Left lobe of liver (tissue), 2 donors: ENCODE results near the gene SLIT2. TPM values are rescaled to one million over a fixed set of nuclear protein-coding genes. Genes with fewer than 3 reads are reported as not detected.

Experiments
- ATAC-seq: fragments of 200-7000 bp; cut with Tn5 transposase; one replicate; pipeline ENCODE4 v1.9.1; 2020; ENCODE audit warnings: mild to moderate bottlenecking, moderate library complexity
- DNase-seq: peaks from one replicate; pipeline ENCODE4 v3.0.0-alpha.2; 2020; ENCODE audit warnings: low spot score
- total RNA-seq: library from RNA; stranded (reverse); gene quantifications from one replicate; pipeline ENCODE4 v1.2.1, GENCODE V29; 2021
- donor health status: DM: no; HTN: no; CAD: no; lungs with moderate emphysema.
- donor health status: DM: no; HTN: yes; CAD: no.

Gene SLIT2
- total RNA-seq, 1 donor from 2014 or later: 0.63 TPM

GRCh38 chr4:20262221-20262620 is 10.5 kb downstream of the SLIT2 start:
- no peak for ATAC-seq
- DNase-seq: no peak

GRCh38 chr4:20264688-20265087 is 13.0 kb downstream of the SLIT2 start:
- ATAC-seq: no peak
- no peak for DNase-seq

GRCh38 chr4:20265726-20266125 is 14.0 kb downstream of the SLIT2 start:
- DNase-seq: no peak
- no peak for ATAC-seq

- ATAC-seq: no peak
- DNase-seq: no peak
These were observed 14.7 kb downstream of the SLIT2 start for GRCh38 chr4:20266215-20267082.

- DNase-seq (no peak), ATAC-seq (no peak)
These were observed 16.3 kb downstream of the SLIT2 start for GRCh38 chr4:20268028-20268427.

GRCh38 chr4:20269320-20269719 is 17.6 kb downstream of the SLIT2 start:
- DNase-seq (no peak), ATAC-seq (no peak)

- ATAC-seq (no peak), DNase-seq (no peak)
These were observed 20.2 kb downstream of the SLIT2 start for GRCh38 chr4:20271950-20272349.

- DNase-seq (no peak), ATAC-seq (no peak)
These were observed 20.7 kb downstream of the SLIT2 start for GRCh38 chr4:20272411-20272872.

GRCh38 chr4:20273793-20274192 is 22.1 kb downstream of the SLIT2 start:
- DNase-seq (no peak), ATAC-seq (no peak)

- ATAC-seq (no peak), DNase-seq (no peak)
These were observed 25.1 kb downstream of the SLIT2 start for GRCh38 chr4:20276848-20277247.

GRCh38 chr4:20278195-20278594 is 26.5 kb downstream of the SLIT2 start:
- no peak for DNase-seq
- no peak for ATAC-seq

GRCh38 chr4:20279381-20279780 is 27.7 kb downstream of the SLIT2 start:
- DNase-seq: no peak
- no peak for ATAC-seq

GRCh38 chr4:20281453-20281852 is 29.7 kb downstream of the SLIT2 start:
- ATAC-seq (no peak), DNase-seq (no peak)

- DNase-seq (no peak), ATAC-seq (no peak)
These were observed 31.3 kb downstream of the SLIT2 start for GRCh38 chr4:20283039-20283438.

GRCh38 chr4:20284990-20285389 is 33.3 kb downstream of the SLIT2 start:
- ATAC-seq (no peak), DNase-seq (no peak)

GRCh38 chr4:20287246-20287645 is 35.5 kb downstream of the SLIT2 start:
- ATAC-seq: no peak
- no peak for DNase-seq

- no peak for DNase-seq
- no peak for ATAC-seq
These were observed 36.4 kb downstream of the SLIT2 start for GRCh38 chr4:20288047-20288650.

GRCh38 chr4:20288846-20289512 is 37.3 kb downstream of the SLIT2 start:
- DNase-seq (no peak), ATAC-seq (no peak)

GRCh38 chr4:20289782-20290181 is 38.1 kb downstream of the SLIT2 start:
- ATAC-seq: no peak

GRCh38 chr4:20292739-20293138 is 41.0 kb downstream of the SLIT2 start:
- ATAC-seq: no peak
- DNase-seq: no peak

More at GRCh38 chr4:20289782-20290181, 38.1 kb downstream of the SLIT2 start:
- no peak for DNase-seq

GRCh38 chr4:20297261-20297660 is 45.6 kb downstream of the SLIT2 start:
- DNase-seq (no peak), ATAC-seq (no peak)

- ATAC-seq (no peak), DNase-seq (no peak)
These were observed 46.1 kb downstream of the SLIT2 start for GRCh38 chr4:20297783-20298182.
